Mesodermal cell (in vitro differentiated cells): ENCODE results near the gene FUT7.
"Not testable (repeated sequence)": the region's sequence is repeated elsewhere in the genome, so short reads cannot be mapped to it uniquely, and the experiment has no call there.

Experiments used
- H3K27ac ChIP-seq: 2 replicates; pipeline ENCODE4 v1.7.0; 2013; ENCODE audit warnings: mild to moderate bottlenecking, low read depth, low read length, moderate library complexity; ENCODE audit not compliant: severe bottlenecking
- H3K36me3 ChIP-seq: 2 replicates; pipeline ENCODE4 v1.7.1; 2013; ENCODE audit warnings: mild to moderate bottlenecking, low read length, moderate library complexity; ENCODE audit not compliant: control insufficient read depth, insufficient read depth
- H3K4me1 ChIP-seq: one replicate; pipeline ENCODE4 v1.7.1; 2013; ENCODE audit warnings: mild to moderate bottlenecking, low read length; ENCODE audit not compliant: insufficient read depth, control insufficient read depth, poor library complexity, severe bottlenecking
- H3K4me3 ChIP-seq: 2 replicates; pipeline ENCODE4 v1.7.0; 2013; ENCODE audit warnings: low read length, control low read depth, mild to moderate bottlenecking; ENCODE audit not compliant: insufficient read depth, poor library complexity, severe bottlenecking; ENCODE audit errors: extremely low read depth
- H3K9me3 ChIP-seq: 2 replicates; pipeline ENCODE4 v1.7.1; 2013; ENCODE audit warnings: mild to moderate bottlenecking, low read length, moderate library complexity; ENCODE audit not compliant: control insufficient read depth
- WGBS, 2 experiments: methylation state at CpG; one replicate each; pipeline ENCODE4 v1.1.5; 2013; ENCODE audit warnings: missing lambda C conversion rate in 2 of 2; ENCODE audit not compliant: insufficient coverage in 2 of 2; 5-methylcytosine and 5-hydroxymethylcytosine counted together

FUT7 gene

GRCh38 chr9:137064880-137065164 lies 32.9 kb upstream of the FUT7 start:
- Histone ChIP-seq H3K4me3 (no peak overlapping the region), H3K4me1 (peaks cover 7% of the 10 kb centered on the region), H3K9me3 (no peaks in the 10 kb centered on the region), H3K27ac (no peak overlapping the region), H3K36me3 (no peaks in the 10 kb centered on the region)
- 93 to 94% methylated on average over 5 to 12 of the region's 12 CpGs for WGBS, 2 experiments

- WGBS, 2 experiments, result 65 to 68% methylated on average over 42 to 49 of the region's 55 CpGs
- Histone ChIP-seq H3K4me3 (no peak overlapping the region), H3K9me3 (no peaks in the 10 kb centered on the region)
Observed at GRCh38 chr9:137064027-137064879, 32.4 kb upstream of the FUT7 start.

GRCh38 chr9:137063311-137064026 lies 31.6 kb upstream of the FUT7 start:
- WGBS, 2 experiments, result 88 to 91% methylated on average over 17 of the region's 26 CpGs
- Histone ChIP-seq H3K27ac (no peak overlapping the region), H3K4me1 (peaks cover under 1% of the 10 kb centered on the region), H3K36me3 (no peaks in the 10 kb centered on the region), H3K9me3 (no peaks in the 10 kb centered on the region), H3K4me3 (no peak overlapping the region)

More at GRCh38 chr9:137064027-137064879, 32.4 kb upstream of the FUT7 start:
- no peak overlapping the region for H3K27ac ChIP-seq
- H3K4me1 ChIP-seq, result peaks cover 7% of the 10 kb centered on the region
- no peaks in the 10 kb centered on the region for H3K36me3 ChIP-seq

GRCh38 chr9:137062798-137063197 lies 30.9 kb upstream of the FUT7 start:
- 79 to 91% methylated on average over 4 of the region's 9 CpGs for WGBS, 2 experiments

GRCh38 chr9:137062384-137062783 lies 30.5 kb upstream of the FUT7 start:
- no peak overlapping the region for H3K27ac ChIP-seq
- no peaks in the 10 kb centered on the region for H3K36me3 ChIP-seq
- no peaks in the 10 kb centered on the region for H3K4me1 ChIP-seq
- WGBS, 2 experiments, result 89 to 91% methylated on average over 13 to 15 of the region's 15 CpGs
- no peaks in the 10 kb centered on the region for H3K9me3 ChIP-seq
- no peak overlapping the region for H3K4me3 ChIP-seq

More at GRCh38 chr9:137062798-137063197, 30.9 kb upstream of the FUT7 start:
- not testable (repeated sequence) for H3K9me3 ChIP-seq, H3K36me3 ChIP-seq, H3K4me3 ChIP-seq, H3K4me1 ChIP-seq, H3K27ac ChIP-seq

- Histone ChIP-seq H3K4me3 (no peak overlapping the region), H3K4me1 (peaks cover 1% of the 10 kb centered on the region)
- 83 to 89% methylated on average over 7 to 8 of the region's 9 CpGs for WGBS, 2 experiments
Observed at GRCh38 chr9:137058521-137059234, 26.8 kb upstream of the FUT7 start.

GRCh38 chr9:137057545-137057944 lies 25.7 kb upstream of the FUT7 start:
- H3K4me1 ChIP-seq, result peaks cover 2% of the 10 kb centered on the region
- H3K27ac ChIP-seq, result no peak overlapping the region
- no peaks in the 10 kb centered on the region for H3K9me3 ChIP-seq
- H3K4me3 ChIP-seq, result no peak overlapping the region
- 85 to 89% methylated on average over 12 to 13 of the region's 16 CpGs for WGBS, 2 experiments
- no peaks in the 10 kb centered on the region for H3K36me3 ChIP-seq

More at GRCh38 chr9:137058521-137059234, 26.8 kb upstream of the FUT7 start:
- H3K27ac ChIP-seq, result no peak overlapping the region
- no peaks in the 10 kb centered on the region for H3K9me3 ChIP-seq
- no peaks in the 10 kb centered on the region for H3K36me3 ChIP-seq

GRCh38 chr9:137056739-137057415 lies 25.0 kb upstream of the FUT7 start:
- no peak overlapping the region for H3K4me3 ChIP-seq
- peaks cover 2% of the 10 kb centered on the region for H3K4me1 ChIP-seq
- no peaks in the 10 kb centered on the region for H3K36me3 ChIP-seq
- WGBS, 2 experiments, result 88 to 90% methylated on average over 12 to 15 of the region's 17 CpGs
- H3K9me3 ChIP-seq, result no peaks in the 10 kb centered on the region
- H3K27ac ChIP-seq, result no peak overlapping the region

- H3K9me3 ChIP-seq, result no peaks in the 10 kb centered on the region
- H3K4me3 ChIP-seq, result no peak overlapping the region
- H3K36me3 ChIP-seq, result no peaks in the 10 kb centered on the region
- peaks cover 2% of the 10 kb centered on the region for H3K4me1 ChIP-seq
- 78 to 83% methylated on average over 16 to 27 of the region's 28 CpGs for WGBS, 2 experiments
- H3K27ac ChIP-seq, result no peak overlapping the region
Observed at GRCh38 chr9:137055385-137056364, 23.8 kb upstream of the FUT7 start.
